ENCODE measurements around the gene GOLGA3. TPM values are rescaled to one million over a fixed set of nuclear protein-coding genes. Genes with fewer than 3 reads are reported as not detected.

The GOLGA3 gene
- total and polyA plus RNA-seq, 9 of the 15 experiments (the other 6 are each of a cell fraction or from before 2014, with no cell fraction given) = 1.9 to 48.1 (median 18.4) TPM

DNA sequence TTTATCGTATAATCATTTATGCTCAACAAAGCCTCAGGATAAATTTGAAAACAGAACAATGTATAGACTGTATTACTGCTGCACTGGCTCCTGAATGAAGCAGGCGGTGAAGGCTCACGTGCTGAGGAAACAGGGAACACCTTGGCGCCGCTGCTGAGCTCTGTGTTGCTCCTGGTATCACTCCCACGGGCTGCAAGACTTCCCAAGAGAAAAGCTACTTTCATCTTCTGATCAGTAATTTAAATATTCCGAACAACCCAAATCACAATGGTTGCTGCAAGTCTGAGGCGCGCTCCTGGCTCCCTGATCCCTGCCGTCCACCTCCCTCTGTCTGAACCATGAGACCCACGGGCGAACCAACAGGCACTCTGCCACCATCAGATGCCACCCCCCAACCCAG lies 102.3 kb downstream of the GOLGA3 start:
- H3K79me2 ChIP-seq (ENCODE audit: control insufficient read depth, insufficient read depth, low read length) = no peaks in the 10 kb centered on the region; the same call in 2 of the 3 replicates
- no peak overlapping the region for H3K4me2 ChIP-seq (ENCODE audit: insufficient read depth, low read length)
- no peak for FAIRE-seq
- no peaks in the 10 kb centered on the region for H3K27me3 ChIP-seq (ENCODE audit: control insufficient read depth in 2 of 2, insufficient read depth in 2 of 2, low read length in 2 of 2)
- in situ Hi-C loops (cut with MboI) = no loop called here
- WGBS (ENCODE audit: insufficient coverage, low coverage, missing lambda C conversion rate) = 94% methylated on average over 10 of the region's 12 CpGs
- H3K4me1 ChIP-seq (replicated peaks in 1 of 2; ENCODE audit: control insufficient read depth in 2 of 2, insufficient read depth in 2 of 2, low read length in 2 of 2) = peaks cover 0 to 18% of the 10 kb centered on the region in 2 experiments; a peak in 3 of 5 replicates
- no peak overlapping the region for H3K27ac ChIP-seq (ENCODE audit: extremely low read depth, low read depth, low read length)
- H2AFZ ChIP-seq (ENCODE audit: low read depth, low read length) = no peak overlapping the region
- ChIA-PET POLR2A (no interaction called here), CTCF (ENCODE audit: low intra/inter-chr PET ratio) (no interaction called here)
- no TSS peak for BruUV-seq (replicated peaks)
- ATAC-seq = no peak
- H3K9me3 ChIP-seq (replicated peaks; ENCODE audit: control insufficient read depth, insufficient read depth, low read depth, low read length) = peaks cover 6% of the 10 kb centered on the region; the same call in 1 of the 2 replicates
- peaks cover 93% of the 10 kb centered on the region for H3K36me3 ChIP-seq (ENCODE audit: control insufficient read depth, insufficient read depth, low read length)
- no peak overlapping the region for H3K4me3 ChIP-seq
- DNase-seq (ENCODE audit: extremely low read depth in 1 of 4, low spot score in 3 of 4) = no peak
- peaks cover 5% of the 10 kb centered on the region for H3K9me1 ChIP-seq (ENCODE audit: control insufficient read depth, insufficient read depth, low read length)
- H4K20me1 ChIP-seq (replicated peaks; ENCODE audit: control insufficient read depth, insufficient read depth, low read length) = no peaks in the 10 kb centered on the region; the same call in 1 of the 2 replicates
- no peak overlapping the region for H3K9ac ChIP-seq (ENCODE audit: insufficient read depth in 1 of 2, low read depth in 2 of 2, low read length in 2 of 2)
- intact Hi-C loops (cut with micrococcal nuclease) = no loop called here
- TF ChIP-seq, protein P1, sequence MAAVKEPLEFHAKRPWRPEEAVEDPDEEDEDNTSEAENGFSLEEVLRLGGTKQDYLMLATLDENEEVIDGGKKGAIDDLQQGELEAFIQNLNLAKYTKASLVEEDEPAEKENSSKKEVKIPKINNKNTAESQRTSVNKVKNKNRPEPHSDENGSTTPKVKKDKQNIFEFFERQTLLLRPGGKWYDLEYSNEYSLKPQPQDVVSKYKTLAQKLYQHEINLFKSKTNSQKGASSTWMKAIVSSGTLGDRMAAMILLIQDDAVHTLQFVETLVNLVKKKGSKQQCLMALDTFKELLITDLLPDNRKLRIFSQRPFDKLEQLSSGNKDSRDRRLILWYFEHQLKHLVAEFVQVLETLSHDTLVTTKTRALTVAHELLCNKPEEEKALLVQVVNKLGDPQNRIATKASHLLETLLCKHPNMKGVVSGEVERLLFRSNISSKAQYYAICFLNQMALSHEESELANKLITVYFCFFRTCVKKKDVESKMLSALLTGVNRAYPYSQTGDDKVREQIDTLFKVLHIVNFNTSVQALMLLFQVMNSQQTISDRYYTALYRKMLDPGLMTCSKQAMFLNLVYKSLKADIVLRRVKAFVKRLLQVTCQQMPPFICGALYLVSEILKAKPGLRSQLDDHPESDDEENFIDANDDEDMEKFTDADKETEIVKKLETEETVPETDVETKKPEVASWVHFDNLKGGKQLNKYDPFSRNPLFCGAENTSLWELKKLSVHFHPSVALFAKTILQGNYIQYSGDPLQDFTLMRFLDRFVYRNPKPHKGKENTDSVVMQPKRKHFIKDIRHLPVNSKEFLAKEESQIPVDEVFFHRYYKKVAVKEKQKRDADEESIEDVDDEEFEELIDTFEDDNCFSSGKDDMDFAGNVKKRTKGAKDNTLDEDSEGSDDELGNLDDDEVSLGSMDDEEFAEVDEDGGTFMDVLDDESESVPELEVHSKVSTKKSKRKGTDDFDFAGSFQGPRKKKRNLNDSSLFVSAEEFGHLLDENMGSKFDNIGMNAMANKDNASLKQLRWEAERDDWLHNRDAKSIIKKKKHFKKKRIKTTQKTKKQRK (IDR thresholded peaks at IDR 0.05; ENCODE audit: borderline replicate concordance, low read depth, low read length) = no peak
- TF ChIP-seq U2AF1 (optimal IDR thresholded peaks at IDR 0.05; ENCODE audit: low read depth, low read length) = no peak
- no peak for TF ChIP-seq ZNF347 (CRISPR knock-in tag; IDR thresholded peaks at IDR 0.05; ENCODE audit: low read depth)
- no peak for TF ChIP-seq U2AF2 (optimal IDR thresholded peaks at IDR 0.05; ENCODE audit: low read depth, low read length)
- TF ChIP-seq PTRF (tag; IDR thresholded peaks at IDR 0.05) = no peak
- no peak for TF ChIP-seq SMAD4 (CRISPR knock-in tag; conservative IDR thresholded peaks at IDR 0.05)
- no peak for TF ChIP-seq FIP1L1 (IDR thresholded peaks at IDR 0.05; ENCODE audit: low read depth, low read length, poor library complexity, severe bottlenecking)
- TF ChIP-seq CREB1 (IDR thresholded peaks at IDR 0.05) = no peak
- no peak for TF ChIP-seq CREB1 (CRISPR knock-in tag; IDR thresholded peaks at IDR 0.05)
- TF ChIP-seq, protein P2, sequence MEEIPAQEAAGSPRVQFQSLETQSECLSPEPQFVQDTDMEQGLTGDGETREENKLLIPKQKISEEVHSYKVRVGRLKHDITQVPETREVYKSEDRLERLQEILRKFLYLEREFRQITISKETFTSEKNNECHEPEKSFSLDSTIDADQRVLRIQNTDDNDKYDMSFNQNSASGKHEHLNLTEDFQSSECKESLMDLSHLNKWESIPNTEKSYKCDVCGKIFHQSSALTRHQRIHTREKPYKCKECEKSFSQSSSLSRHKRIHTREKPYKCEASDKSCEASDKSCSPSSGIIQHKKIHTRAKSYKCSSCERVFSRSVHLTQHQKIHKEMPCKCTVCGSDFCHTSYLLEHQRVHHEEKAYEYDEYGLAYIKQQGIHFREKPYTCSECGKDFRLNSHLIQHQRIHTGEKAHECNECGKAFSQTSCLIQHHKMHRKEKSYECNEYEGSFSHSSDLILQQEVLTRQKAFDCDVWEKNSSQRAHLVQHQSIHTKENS (CRISPR knock-in tag; IDR thresholded peaks at IDR 0.05) = no peak
- no peak for TF ChIP-seq HMG20A (CRISPR knock-in tag; conservative IDR thresholded peaks at IDR 0.05)
- no peak for TF ChIP-seq TCF3 (CRISPR knock-in tag; IDR thresholded peaks at IDR 0.05)
- no peak for TF ChIP-seq KDM4B (IDR thresholded peaks at IDR 0.05; ENCODE audit: borderline replicate concordance in 2 of 2, low read depth in 1 of 2)
- TF ChIP-seq RBM15 (IDR thresholded peaks at IDR 0.05; ENCODE audit: insufficient read depth, low read length) = no peak
- TF ChIP-seq RBFOX2 (IDR thresholded peaks at IDR 0.05; ENCODE audit: low read depth, low read length) = no peak
- TF ChIP-seq, protein P3, sequence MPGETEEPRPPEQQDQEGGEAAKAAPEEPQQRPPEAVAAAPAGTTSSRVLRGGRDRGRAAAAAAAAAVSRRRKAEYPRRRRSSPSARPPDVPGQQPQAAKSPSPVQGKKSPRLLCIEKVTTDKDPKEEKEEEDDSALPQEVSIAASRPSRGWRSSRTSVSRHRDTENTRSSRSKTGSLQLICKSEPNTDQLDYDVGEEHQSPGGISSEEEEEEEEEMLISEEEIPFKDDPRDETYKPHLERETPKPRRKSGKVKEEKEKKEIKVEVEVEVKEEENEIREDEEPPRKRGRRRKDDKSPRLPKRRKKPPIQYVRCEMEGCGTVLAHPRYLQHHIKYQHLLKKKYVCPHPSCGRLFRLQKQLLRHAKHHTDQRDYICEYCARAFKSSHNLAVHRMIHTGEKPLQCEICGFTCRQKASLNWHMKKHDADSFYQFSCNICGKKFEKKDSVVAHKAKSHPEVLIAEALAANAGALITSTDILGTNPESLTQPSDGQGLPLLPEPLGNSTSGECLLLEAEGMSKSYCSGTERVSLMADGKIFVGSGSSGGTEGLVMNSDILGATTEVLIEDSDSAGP (CRISPR knock-in tag; IDR thresholded peaks at IDR 0.05) = no peak
